ENCODE measurements around the gene DENND2A. TPM values are rescaled to one million over a fixed set of nuclear protein-coding genes. Genes with fewer than 3 reads are reported as not detected.

Gene DENND2A
- total and polyA plus RNA-seq, 4 donors, result 1.2 to 7.4 (median 2.3) TPM

- Histone ChIP-seq H3K4me3 (ENCODE audit: low read depth in 1 of 3, low read length in 3 of 3) (no peak overlapping the region), H3K27me3 (ENCODE audit: control insufficient read depth in 4 of 4, insufficient read depth in 4 of 4, low read length in 3 of 4) (no peaks in the 10 kb centered on the region), H3K4me1 (ENCODE audit: control insufficient read depth in 4 of 4, insufficient read depth in 4 of 4, low read length in 3 of 4) (peaks cover 0 to 4% (median 2%) of the 10 kb centered on the region in 4 donors), H3K9me3 (ENCODE audit: control insufficient read depth in 4 of 4, low read length in 3 of 4) (no peaks in the 10 kb centered on the region), H3K27ac (ENCODE audit: low read depth in 1 of 2, low read length in 2 of 2) (no peak overlapping the region), H3K9ac (ENCODE audit: low read depth in 1 of 2, low read length in 2 of 2) (no peak overlapping the region), H3K36me3 (ENCODE audit: control insufficient read depth in 4 of 4, insufficient read depth in 3 of 4, low read depth in 1 of 4, low read length in 3 of 4) (no peaks in the 10 kb centered on the region)
- WGBS, result 90% methylated on average over 3 of the region's 3 CpGs
- TF ChIP-seq, protein P1, sequence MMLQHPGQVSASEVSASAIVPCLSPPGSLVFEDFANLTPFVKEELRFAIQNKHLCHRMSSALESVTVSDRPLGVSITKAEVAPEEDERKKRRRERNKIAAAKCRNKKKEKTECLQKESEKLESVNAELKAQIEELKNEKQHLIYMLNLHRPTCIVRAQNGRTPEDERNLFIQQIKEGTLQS (IDR thresholded peaks at IDR 0.05), result no peak
- no peak for TF ChIP-seq RXRA (IDR thresholded peaks at IDR 0.05)
- TF ChIP-seq NR2F2 (IDR thresholded peaks at IDR 0.05), result no peak
- TF ChIP-seq GABPA (IDR thresholded peaks at IDR 0.05 in 1 of 2, conservative IDR thresholded peaks at IDR 0.05 in 1 of 2), result no peak
- no peak for TF ChIP-seq HNF4G (IDR thresholded peaks at IDR 0.05)
- TF ChIP-seq, protein P2, sequence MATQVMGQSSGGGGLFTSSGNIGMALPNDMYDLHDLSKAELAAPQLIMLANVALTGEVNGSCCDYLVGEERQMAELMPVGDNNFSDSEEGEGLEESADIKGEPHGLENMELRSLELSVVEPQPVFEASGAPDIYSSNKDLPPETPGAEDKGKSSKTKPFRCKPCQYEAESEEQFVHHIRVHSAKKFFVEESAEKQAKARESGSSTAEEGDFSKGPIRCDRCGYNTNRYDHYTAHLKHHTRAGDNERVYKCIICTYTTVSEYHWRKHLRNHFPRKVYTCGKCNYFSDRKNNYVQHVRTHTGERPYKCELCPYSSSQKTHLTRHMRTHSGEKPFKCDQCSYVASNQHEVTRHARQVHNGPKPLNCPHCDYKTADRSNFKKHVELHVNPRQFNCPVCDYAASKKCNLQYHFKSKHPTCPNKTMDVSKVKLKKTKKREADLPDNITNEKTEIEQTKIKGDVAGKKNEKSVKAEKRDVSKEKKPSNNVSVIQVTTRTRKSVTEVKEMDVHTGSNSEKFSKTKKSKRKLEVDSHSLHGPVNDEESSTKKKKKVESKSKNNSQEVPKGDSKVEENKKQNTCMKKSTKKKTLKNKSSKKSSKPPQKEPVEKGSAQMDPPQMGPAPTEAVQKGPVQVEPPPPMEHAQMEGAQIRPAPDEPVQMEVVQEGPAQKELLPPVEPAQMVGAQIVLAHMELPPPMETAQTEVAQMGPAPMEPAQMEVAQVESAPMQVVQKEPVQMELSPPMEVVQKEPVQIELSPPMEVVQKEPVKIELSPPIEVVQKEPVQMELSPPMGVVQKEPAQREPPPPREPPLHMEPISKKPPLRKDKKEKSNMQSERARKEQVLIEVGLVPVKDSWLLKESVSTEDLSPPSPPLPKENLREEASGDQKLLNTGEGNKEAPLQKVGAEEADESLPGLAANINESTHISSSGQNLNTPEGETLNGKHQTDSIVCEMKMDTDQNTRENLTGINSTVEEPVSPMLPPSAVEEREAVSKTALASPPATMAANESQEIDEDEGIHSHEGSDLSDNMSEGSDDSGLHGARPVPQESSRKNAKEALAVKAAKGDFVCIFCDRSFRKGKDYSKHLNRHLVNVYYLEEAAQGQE (IDR thresholded peaks at IDR 0.05), result no peak
- TF ChIP-seq HNF4A (conservative IDR thresholded peaks at IDR 0.05), result no peak
- no peak for TF ChIP-seq FOXA2 (IDR thresholded peaks at IDR 0.05)
- no peak for TF ChIP-seq CTCF (IDR thresholded peaks at IDR 0.05; ENCODE audit: low read depth, low read length, missing input control)
- TF ChIP-seq FOXA1 (IDR thresholded peaks at IDR 0.05), result no peak
- no peak for TF ChIP-seq EGR1 (IDR thresholded peaks at IDR 0.05; ENCODE audit: low read depth in 2 of 2)
- no peak for TF ChIP-seq RAD21 (IDR thresholded peaks at IDR 0.05)
- no peak for TF ChIP-seq YY1 (IDR thresholded peaks at IDR 0.05)
- TF ChIP-seq SP1 (IDR thresholded peaks at IDR 0.05), result no peak
- TF ChIP-seq, protein P3, sequence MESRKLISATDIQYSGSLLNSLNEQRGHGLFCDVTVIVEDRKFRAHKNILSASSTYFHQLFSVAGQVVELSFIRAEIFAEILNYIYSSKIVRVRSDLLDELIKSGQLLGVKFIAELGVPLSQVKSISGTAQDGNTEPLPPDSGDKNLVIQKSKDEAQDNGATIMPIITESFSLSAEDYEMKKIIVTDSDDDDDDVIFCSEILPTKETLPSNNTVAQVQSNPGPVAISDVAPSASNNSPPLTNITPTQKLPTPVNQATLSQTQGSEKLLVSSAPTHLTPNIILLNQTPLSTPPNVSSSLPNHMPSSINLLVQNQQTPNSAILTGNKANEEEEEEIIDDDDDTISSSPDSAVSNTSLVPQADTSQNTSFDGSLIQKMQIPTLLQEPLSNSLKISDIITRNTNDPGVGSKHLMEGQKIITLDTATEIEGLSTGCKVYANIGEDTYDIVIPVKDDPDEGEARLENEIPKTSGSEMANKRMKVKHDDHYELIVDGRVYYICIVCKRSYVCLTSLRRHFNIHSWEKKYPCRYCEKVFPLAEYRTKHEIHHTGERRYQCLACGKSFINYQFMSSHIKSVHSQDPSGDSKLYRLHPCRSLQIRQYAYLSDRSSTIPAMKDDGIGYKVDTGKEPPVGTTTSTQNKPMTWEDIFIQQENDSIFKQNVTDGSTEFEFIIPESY (IDR thresholded peaks at IDR 0.05), result no peak
- TF ChIP-seq JUND (IDR thresholded peaks at IDR 0.05), result no peak
- TF ChIP-seq MAX (IDR thresholded peaks at IDR 0.05), result no peak
- no peak for TF ChIP-seq TAF1 (conservative IDR thresholded peaks at IDR 0.05)
- DNase-seq (ENCODE audit: low spot score), result no peak
Measured at GRCh38 chr7:140484479-140484878, 156.1 kb downstream of the DENND2A start.

Data from liver (tissue), 9 donors.